ENCODE measurements around the gene DENND2D. TPM values are rescaled to one million over a fixed set of nuclear protein-coding genes. Genes with fewer than 3 reads are reported as not detected.

DENND2D gene
- total RNA-seq, 1 donor from 2014 or later = 3.7 TPM

GRCh38 chr1:111183308-111184069 lies 17.0 kb downstream of the DENND2D start:
- peaks cover 5 to 49% (median 46%) of the 10 kb centered on the region in 3 donors for H3K36me3 ChIP-seq (ENCODE audit: control insufficient read depth in 3 of 3, insufficient read depth in 3 of 3, low read length in 3 of 3)
- H3K9ac ChIP-seq (ENCODE audit: low read depth in 1 of 3, low read length in 3 of 3) = no peak overlapping the region
- H3K27me3 ChIP-seq (ENCODE audit: control insufficient read depth in 3 of 3, insufficient read depth in 3 of 3, low read length in 3 of 3) = no peaks in the 10 kb centered on the region
- H3K27ac ChIP-seq (ENCODE audit: low read depth, low read length) = no peak overlapping the region
- no peak overlapping the region for H3K4me3 ChIP-seq (ENCODE audit: low read length in 3 of 3)
- no peaks in the 10 kb centered on the region for H3K4me1 ChIP-seq (ENCODE audit: control insufficient read depth in 3 of 3, insufficient read depth in 3 of 3, low read length in 3 of 3)
- no peaks in the 10 kb centered on the region for H3K9me3 ChIP-seq (ENCODE audit: control insufficient read depth in 3 of 3, low read length in 3 of 3)

GRCh38 chr1:111182052-111182451 lies 18.4 kb downstream of the DENND2D start:
- Histone ChIP-seq H3K9me3 (ENCODE audit: control insufficient read depth in 3 of 3, low read length in 3 of 3) (no peaks in the 10 kb centered on the region), H3K27me3 (ENCODE audit: control insufficient read depth in 3 of 3, insufficient read depth in 3 of 3, low read length in 3 of 3) (no peaks in the 10 kb centered on the region), H3K36me3 (ENCODE audit: control insufficient read depth in 3 of 3, insufficient read depth in 3 of 3, low read length in 3 of 3) (peaks cover 3 to 37% (median 35%) of the 10 kb centered on the region in 3 donors)

GRCh38 chr1:111179968-111180533 lies 20.4 kb downstream of the DENND2D start:
- no peaks in the 10 kb centered on the region for H3K27me3 ChIP-seq (ENCODE audit: control insufficient read depth in 3 of 3, insufficient read depth in 3 of 3, low read length in 3 of 3)
- no peak overlapping the region for H3K27ac ChIP-seq (ENCODE audit: low read depth, low read length)
- H3K9ac ChIP-seq (ENCODE audit: low read depth in 1 of 3, low read length in 3 of 3) = no peak overlapping the region
- H3K4me3 ChIP-seq (ENCODE audit: low read length in 3 of 3) = no peak overlapping the region
- H3K9me3 ChIP-seq (ENCODE audit: control insufficient read depth in 3 of 3, low read length in 3 of 3) = no peaks in the 10 kb centered on the region
- H3K4me1 ChIP-seq (ENCODE audit: control insufficient read depth in 3 of 3, insufficient read depth in 3 of 3, low read length in 3 of 3) = no peaks in the 10 kb centered on the region
- H3K36me3 ChIP-seq (ENCODE audit: control insufficient read depth in 3 of 3, insufficient read depth in 3 of 3, low read length in 3 of 3) = peaks cover 0 to 32% (median 29%) of the 10 kb centered on the region in 3 donors

More at GRCh38 chr1:111182052-111182451, 18.4 kb downstream of the DENND2D start:
- Histone ChIP-seq H3K27ac (ENCODE audit: low read depth, low read length) (no peak overlapping the region), H3K4me3 (ENCODE audit: low read length in 3 of 3) (no peak overlapping the region), H3K4me1 (ENCODE audit: control insufficient read depth in 3 of 3, insufficient read depth in 3 of 3, low read length in 3 of 3) (no peaks in the 10 kb centered on the region), H3K9ac (ENCODE audit: low read depth in 1 of 3, low read length in 3 of 3) (no peak overlapping the region)

GRCh38 chr1:111176678-111177077 lies 23.8 kb downstream of the DENND2D start:
- no peak overlapping the region for H3K27ac ChIP-seq (ENCODE audit: low read depth, low read length)
- no peak overlapping the region for H3K9ac ChIP-seq (ENCODE audit: low read depth in 1 of 3, low read length in 3 of 3)
- no peak overlapping the region for H3K4me3 ChIP-seq (ENCODE audit: low read length in 3 of 3)
- H3K27me3 ChIP-seq (ENCODE audit: control insufficient read depth in 3 of 3, insufficient read depth in 3 of 3, low read length in 3 of 3) = no peaks in the 10 kb centered on the region
- H3K36me3 ChIP-seq (ENCODE audit: control insufficient read depth in 3 of 3, insufficient read depth in 3 of 3, low read length in 3 of 3) = peaks cover 0 to 14% (median 10%) of the 10 kb centered on the region in 3 donors
- no peaks in the 10 kb centered on the region for H3K4me1 ChIP-seq (ENCODE audit: control insufficient read depth in 3 of 3, insufficient read depth in 3 of 3, low read length in 3 of 3)
- no peaks in the 10 kb centered on the region for H3K9me3 ChIP-seq (ENCODE audit: control insufficient read depth in 3 of 3, low read length in 3 of 3)

- H3K4me1 ChIP-seq (ENCODE audit: control insufficient read depth in 3 of 3, insufficient read depth in 3 of 3, low read length in 3 of 3) = no peaks in the 10 kb centered on the region
- H3K9me3 ChIP-seq (ENCODE audit: control insufficient read depth in 3 of 3, low read length in 3 of 3) = no peaks in the 10 kb centered on the region
- H3K27me3 ChIP-seq (ENCODE audit: control insufficient read depth in 3 of 3, insufficient read depth in 3 of 3, low read length in 3 of 3) = no peaks in the 10 kb centered on the region
- H3K4me3 ChIP-seq (ENCODE audit: low read length in 3 of 3) = no peak overlapping the region
- H3K9ac ChIP-seq (ENCODE audit: low read depth in 1 of 3, low read length in 3 of 3) = no peak overlapping the region
- peaks cover 0 to 14% (median 10%) of the 10 kb centered on the region in 3 donors for H3K36me3 ChIP-seq (ENCODE audit: control insufficient read depth in 3 of 3, insufficient read depth in 3 of 3, low read length in 3 of 3)
- H3K27ac ChIP-seq (ENCODE audit: low read depth, low read length) = no peak overlapping the region
Measured at GRCh38 chr1:111175349-111175748, 25.1 kb downstream of the DENND2D start.

DNA sequence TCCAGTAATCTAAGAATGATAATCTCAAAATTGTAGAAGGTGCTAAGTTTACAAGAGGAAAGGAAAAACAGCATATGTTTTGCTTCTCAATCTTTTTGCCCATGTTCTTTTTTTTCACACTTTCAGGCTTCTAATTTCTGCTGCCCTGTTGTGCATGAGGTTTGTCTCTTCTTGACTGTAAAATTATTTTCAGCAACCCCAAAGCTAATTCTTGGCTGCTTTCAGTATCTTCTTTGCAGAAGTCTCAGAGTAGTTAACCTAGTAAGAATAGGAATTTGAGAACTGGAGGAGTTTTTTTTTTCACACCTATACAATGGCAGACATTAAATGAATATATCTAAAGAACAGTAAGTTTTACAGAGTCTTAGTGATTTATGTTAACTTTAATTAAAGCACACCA lies 26.4 kb downstream of the DENND2D start:
- no peaks in the 10 kb centered on the region for H3K27me3 ChIP-seq (ENCODE audit: control insufficient read depth in 3 of 3, insufficient read depth in 3 of 3, low read length in 3 of 3)

DNA sequence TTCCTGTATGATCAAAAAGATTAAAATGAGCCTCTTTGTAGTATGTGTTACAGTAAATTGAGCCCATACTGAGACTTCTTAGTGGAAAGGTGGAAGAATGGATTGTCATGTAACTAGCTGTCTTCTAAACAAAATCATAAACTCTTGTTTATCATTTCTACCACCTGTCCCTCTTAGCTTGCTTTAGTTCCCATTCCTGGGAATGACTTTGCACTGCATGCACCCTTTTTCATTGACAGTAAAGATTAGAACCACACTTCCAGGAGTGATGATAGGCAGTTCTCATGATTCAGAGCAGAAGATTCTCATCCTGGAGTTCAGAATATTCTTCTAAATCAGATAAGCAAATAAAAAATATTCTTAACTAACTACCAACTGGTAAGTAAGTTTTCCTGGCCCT lies 28.0 kb downstream of the DENND2D start:
- H3K27ac ChIP-seq (ENCODE audit: low read depth, low read length) = no peak overlapping the region
- peaks cover 0 to 19% (median 14%) of the 10 kb centered on the region in 3 donors for H3K36me3 ChIP-seq (ENCODE audit: control insufficient read depth in 3 of 3, insufficient read depth in 3 of 3, low read length in 3 of 3)
- no peaks in the 10 kb centered on the region for H3K27me3 ChIP-seq (ENCODE audit: control insufficient read depth in 3 of 3, insufficient read depth in 3 of 3, low read length in 3 of 3)
- H3K9me3 ChIP-seq (ENCODE audit: control insufficient read depth in 3 of 3, low read length in 3 of 3) = no peaks in the 10 kb centered on the region
- no peak overlapping the region for H3K4me3 ChIP-seq (ENCODE audit: low read length in 3 of 3)
- H3K4me1 ChIP-seq (ENCODE audit: control insufficient read depth in 3 of 3, insufficient read depth in 3 of 3, low read length in 3 of 3) = no peaks in the 10 kb centered on the region
- no peak overlapping the region for H3K9ac ChIP-seq (ENCODE audit: low read depth in 1 of 3, low read length in 3 of 3)

More for the DNA sequence above, 26.4 kb downstream of the DENND2D start:
- Histone ChIP-seq H3K4me1 (ENCODE audit: control insufficient read depth in 3 of 3, insufficient read depth in 3 of 3, low read length in 3 of 3) (no peaks in the 10 kb centered on the region), H3K9ac (ENCODE audit: low read depth in 1 of 3, low read length in 3 of 3) (no peak overlapping the region), H3K36me3 (ENCODE audit: control insufficient read depth in 3 of 3, insufficient read depth in 3 of 3, low read length in 3 of 3) (peaks cover 0 to 14% (median 10%) of the 10 kb centered on the region in 3 donors), H3K4me3 (ENCODE audit: low read length in 3 of 3) (no peak overlapping the region), H3K9me3 (ENCODE audit: control insufficient read depth in 3 of 3, low read length in 3 of 3) (no peaks in the 10 kb centered on the region), H3K27ac (ENCODE audit: low read depth, low read length) (no peak overlapping the region)

DNA sequence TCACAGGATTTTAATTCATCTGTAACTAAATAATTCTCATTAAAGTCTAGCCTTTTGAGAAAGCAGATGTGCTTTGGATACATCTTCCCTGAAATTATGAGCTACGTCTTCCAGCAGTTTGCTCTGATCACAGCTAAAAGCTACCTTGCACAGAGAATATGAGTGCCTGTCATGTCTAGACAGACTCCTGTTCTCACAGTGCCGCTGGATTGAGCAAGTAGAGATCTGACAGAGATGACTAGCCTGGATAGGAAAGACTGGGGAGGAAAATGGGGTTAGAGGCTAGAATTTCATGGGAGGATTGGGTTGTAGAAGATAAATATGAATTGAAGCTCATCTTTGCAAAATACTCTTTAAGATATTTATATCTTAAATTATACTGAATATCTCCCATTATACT lies 36.3 kb downstream of the DENND2D start:
- Histone ChIP-seq H3K9ac (ENCODE audit: low read depth in 1 of 3, low read length in 3 of 3) (no peak overlapping the region), H3K36me3 (ENCODE audit: control insufficient read depth in 3 of 3, insufficient read depth in 3 of 3, low read length in 3 of 3) (peaks cover 0 to 21% (median 17%) of the 10 kb centered on the region in 3 donors), H3K4me3 (ENCODE audit: low read length in 3 of 3) (no peak overlapping the region), H3K9me3 (ENCODE audit: control insufficient read depth in 3 of 3, low read length in 3 of 3) (no peaks in the 10 kb centered on the region), H3K27me3 (ENCODE audit: control insufficient read depth in 3 of 3, insufficient read depth in 3 of 3, low read length in 3 of 3) (no peaks in the 10 kb centered on the region), H3K4me1 (ENCODE audit: control insufficient read depth in 3 of 3, insufficient read depth in 3 of 3, low read length in 3 of 3) (no peaks in the 10 kb centered on the region), H3K27ac (ENCODE audit: low read depth, low read length) (no peak overlapping the region)

GRCh38 chr1:111163363-111163762 lies 37.1 kb downstream of the DENND2D start:
- H3K27me3 ChIP-seq (ENCODE audit: control insufficient read depth in 3 of 3, insufficient read depth in 3 of 3, low read length in 3 of 3) = no peaks in the 10 kb centered on the region
- H3K9me3 ChIP-seq (ENCODE audit: control insufficient read depth in 3 of 3, low read length in 3 of 3) = no peaks in the 10 kb centered on the region
- H3K36me3 ChIP-seq (ENCODE audit: control insufficient read depth in 3 of 3, insufficient read depth in 3 of 3, low read length in 3 of 3) = peaks cover 0 to 22% (median 11%) of the 10 kb centered on the region in 3 donors
- H3K4me3 ChIP-seq (ENCODE audit: low read length in 3 of 3) = no peak overlapping the region
- no peak overlapping the region for H3K9ac ChIP-seq (ENCODE audit: low read depth in 1 of 3, low read length in 3 of 3)
- H3K27ac ChIP-seq (ENCODE audit: low read depth, low read length) = no peak overlapping the region
- H3K4me1 ChIP-seq (ENCODE audit: control insufficient read depth in 3 of 3, insufficient read depth in 3 of 3, low read length in 3 of 3) = no peaks in the 10 kb centered on the region

- Histone ChIP-seq H3K9ac (ENCODE audit: low read depth in 1 of 3, low read length in 3 of 3) (no peak overlapping the region), H3K4me3 (ENCODE audit: low read length in 3 of 3) (no peak overlapping the region), H3K36me3 (ENCODE audit: control insufficient read depth in 3 of 3, insufficient read depth in 3 of 3, low read length in 3 of 3) (peaks cover 0 to 18% (median 8%) of the 10 kb centered on the region in 3 donors), H3K4me1 (ENCODE audit: control insufficient read depth in 3 of 3, insufficient read depth in 3 of 3, low read length in 3 of 3) (no peaks in the 10 kb centered on the region), H3K27me3 (ENCODE audit: control insufficient read depth in 3 of 3, insufficient read depth in 3 of 3, low read length in 3 of 3) (no peaks in the 10 kb centered on the region), H3K9me3 (ENCODE audit: control insufficient read depth in 3 of 3, low read length in 3 of 3) (no peaks in the 10 kb centered on the region), H3K27ac (ENCODE audit: low read depth, low read length) (no peak overlapping the region)
Measured at GRCh38 chr1:111162488-111162880, 38.0 kb downstream of the DENND2D start.

All from skeletal muscle tissue (tissue), 4 donors.